Measurements from ENCODE around the gene INTS13. TPM values are rescaled to one million over a fixed set of nuclear protein-coding genes. Genes with fewer than 3 reads are reported as not detected.
A peak's percentile ranks its signal among the peaks of the same experiment; 100 is the strongest.
"Not testable (repeated sequence)": the region's sequence is repeated elsewhere in the genome, so short reads cannot be mapped to it uniquely, and the experiment has no call there.

The INTS13 gene
- total RNA-seq, 1 donor from 2014 or later: 19.6 TPM

GRCh38 chr12:26935636-26936378, 2.0 kb downstream of the INTS13 start:
- no peak for DNase-seq (ENCODE audit: low spot score)

- DNase-seq (ENCODE audit: low spot score): no peak
Observed at GRCh38 chr12:26929590-26929989, 8.2 kb downstream of the INTS13 start.

GRCh38 chr12:26928661-26929060, 9.1 kb downstream of the INTS13 start:
- DNase-seq (ENCODE audit: low spot score): no peak

- no peak for DNase-seq (ENCODE audit: low spot score)
Observed at GRCh38 chr12:26921886-26922285, 15.9 kb downstream of the INTS13 start.

DNA sequence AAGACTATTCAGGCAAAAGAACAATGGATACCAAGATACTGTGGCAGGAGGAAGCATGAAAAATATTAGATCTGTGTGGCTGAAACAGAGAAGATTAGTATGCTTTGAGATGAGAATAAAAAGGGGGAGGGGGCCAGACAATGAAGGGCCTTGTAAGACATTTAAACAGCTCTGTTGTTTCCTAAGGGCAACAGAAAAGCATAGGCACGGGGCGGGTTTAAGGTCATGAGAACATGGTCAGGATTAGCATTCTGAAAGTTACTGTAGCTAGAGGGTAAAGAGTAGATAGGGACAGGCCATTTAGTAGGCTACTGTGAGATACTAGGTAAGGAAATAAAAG, 18.6 kb downstream of the INTS13 start:
- no peak for DNase-seq (ENCODE audit: low spot score)

DNA sequence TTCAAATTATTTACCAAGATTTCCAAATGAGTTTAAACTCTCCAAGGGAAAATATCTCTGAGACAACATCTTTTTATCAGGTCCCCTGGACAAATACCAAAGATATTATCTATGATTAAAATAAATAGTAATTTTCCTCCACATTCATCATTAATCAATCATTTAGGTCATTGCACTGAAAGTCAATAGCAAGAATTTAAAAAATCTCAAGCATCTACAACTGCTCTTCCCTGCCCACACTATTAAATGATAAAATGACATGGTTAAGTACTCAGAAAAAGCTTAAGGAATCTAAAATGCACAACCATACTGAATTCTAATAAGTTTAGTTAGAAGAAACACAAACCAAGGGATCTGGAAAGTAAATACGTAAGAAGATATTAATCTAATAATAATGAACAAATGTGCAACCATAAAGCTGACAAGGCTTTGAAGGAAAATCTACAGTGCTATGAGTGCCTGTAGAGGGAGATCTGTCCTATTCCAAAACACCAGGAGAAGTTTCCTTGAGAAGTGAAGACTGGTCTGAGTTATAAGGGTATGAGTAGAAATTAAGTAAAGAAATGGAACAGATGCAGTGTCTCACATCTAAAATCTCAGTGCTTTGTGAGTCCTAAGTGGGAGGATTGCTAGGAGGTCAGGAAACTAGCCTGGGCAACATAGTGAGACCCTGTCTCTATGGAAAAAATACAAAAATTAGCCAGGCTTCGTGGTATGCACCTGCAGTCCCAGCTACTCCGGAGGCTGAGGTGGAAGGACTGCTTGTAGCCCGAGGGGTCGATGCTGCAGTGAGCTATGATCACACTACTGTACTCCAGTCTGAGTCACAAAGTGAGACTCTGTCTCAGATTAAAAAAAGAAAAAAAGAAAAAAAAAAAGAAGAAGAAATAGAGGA, 19.2 kb downstream of the INTS13 start:
- no peak for DNase-seq (ENCODE audit: low spot score)

DNA sequence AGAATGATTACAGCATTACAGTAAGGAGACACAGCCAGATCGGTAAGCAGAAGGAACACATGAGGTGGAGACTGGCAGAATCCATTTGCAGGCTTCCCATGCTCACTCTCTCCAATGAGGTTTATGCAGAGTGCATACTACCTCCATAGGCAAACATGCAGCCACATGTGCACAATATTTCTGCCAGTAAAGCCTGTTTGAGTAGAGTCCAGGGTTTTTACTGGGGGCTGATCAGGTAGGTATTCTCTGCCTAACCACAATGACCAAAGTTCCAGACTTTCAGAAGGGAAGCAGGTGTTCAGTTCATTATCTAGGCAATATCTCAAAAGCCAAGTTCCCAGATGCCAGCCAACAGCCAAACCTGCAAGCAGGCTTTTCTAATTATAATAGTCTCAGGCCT, 31.1 kb downstream of the INTS13 start:
- no peak for DNase-seq (ENCODE audit: low spot score)

- DNase-seq (ENCODE audit: low spot score): no peak
Observed at GRCh38 chr12:26906024-26906423, 31.8 kb downstream of the INTS13 start.

- not testable (repeated sequence) for DNase-seq (ENCODE audit: low spot score)
Observed at GRCh38 chr12:26903396-26903795, 34.4 kb downstream of the INTS13 start.

DNA sequence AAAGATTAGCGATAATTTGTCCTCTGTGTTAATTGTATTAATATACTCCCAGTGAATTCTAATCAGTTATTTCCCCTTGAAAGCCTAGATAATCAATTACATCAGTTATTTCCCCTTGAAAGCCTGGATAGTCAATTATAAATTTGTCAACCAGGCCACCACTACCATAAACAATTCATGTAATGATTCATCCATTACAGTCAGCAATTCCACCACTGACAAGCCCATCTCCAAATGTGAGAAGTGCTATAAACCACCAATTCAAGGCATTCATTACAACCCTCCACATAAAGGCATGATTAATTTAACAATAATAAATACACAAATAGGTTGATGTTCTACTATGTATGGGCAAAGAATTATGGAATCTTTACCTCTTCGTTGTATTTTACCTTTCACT, 40.9 kb downstream of the INTS13 start:
- DNase-seq (ENCODE audit: low spot score): no peak

GRCh38 chr12:26895672-26896071, 42.1 kb downstream of the INTS13 start:
- DNase-seq (ENCODE audit: low spot score): no peak

- DNase-seq (ENCODE audit: low spot score): no peak
Observed at GRCh38 chr12:26891704-26892103, 46.1 kb downstream of the INTS13 start.

- DNase-seq (ENCODE audit: low spot score): no peak
Observed at GRCh38 chr12:26890784-26891183, 47.0 kb downstream of the INTS13 start.

GRCh38 chr12:26884765-26885576, 52.8 kb downstream of the INTS13 start:
- peak; percentile 93 for DNase-seq (ENCODE audit: low spot score)

DNA sequence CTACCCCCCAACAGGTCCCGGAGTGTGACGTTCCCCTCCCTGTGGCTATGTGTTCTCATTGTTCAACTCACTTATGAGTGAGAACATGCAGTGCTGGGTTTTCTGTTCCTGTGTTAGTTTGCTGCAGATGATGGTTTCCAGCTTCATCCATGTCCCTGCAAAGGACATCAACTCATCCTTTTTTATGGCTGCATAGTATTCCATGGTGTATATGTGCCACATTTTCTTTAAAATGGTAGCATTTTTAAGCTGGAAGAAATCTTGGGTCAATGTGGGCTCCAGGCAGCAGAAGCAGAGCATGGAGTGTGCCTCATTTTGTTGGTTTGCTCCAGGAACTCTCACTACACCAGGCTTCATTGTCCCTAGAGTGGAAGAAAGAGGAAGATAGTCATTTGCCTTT, 57.2 kb downstream of the INTS13 start:
- DNase-seq (ENCODE audit: low spot score): no peak

- peak; percentile 65 for DNase-seq (ENCODE audit: low spot score)
Observed at GRCh38 chr12:26878661-26879119, 59.1 kb downstream of the INTS13 start.

- DNase-seq (ENCODE audit: low spot score): no peak
Observed at GRCh38 chr12:26874501-26875296, 63.1 kb downstream of the INTS13 start.

GRCh38 chr12:26872625-26873024, 65.2 kb downstream of the INTS13 start:
- DNase-seq (ENCODE audit: low spot score): no peak

GRCh38 chr12:26871985-26872384, 65.8 kb downstream of the INTS13 start:
- no peak for DNase-seq (ENCODE audit: low spot score)

DNA sequence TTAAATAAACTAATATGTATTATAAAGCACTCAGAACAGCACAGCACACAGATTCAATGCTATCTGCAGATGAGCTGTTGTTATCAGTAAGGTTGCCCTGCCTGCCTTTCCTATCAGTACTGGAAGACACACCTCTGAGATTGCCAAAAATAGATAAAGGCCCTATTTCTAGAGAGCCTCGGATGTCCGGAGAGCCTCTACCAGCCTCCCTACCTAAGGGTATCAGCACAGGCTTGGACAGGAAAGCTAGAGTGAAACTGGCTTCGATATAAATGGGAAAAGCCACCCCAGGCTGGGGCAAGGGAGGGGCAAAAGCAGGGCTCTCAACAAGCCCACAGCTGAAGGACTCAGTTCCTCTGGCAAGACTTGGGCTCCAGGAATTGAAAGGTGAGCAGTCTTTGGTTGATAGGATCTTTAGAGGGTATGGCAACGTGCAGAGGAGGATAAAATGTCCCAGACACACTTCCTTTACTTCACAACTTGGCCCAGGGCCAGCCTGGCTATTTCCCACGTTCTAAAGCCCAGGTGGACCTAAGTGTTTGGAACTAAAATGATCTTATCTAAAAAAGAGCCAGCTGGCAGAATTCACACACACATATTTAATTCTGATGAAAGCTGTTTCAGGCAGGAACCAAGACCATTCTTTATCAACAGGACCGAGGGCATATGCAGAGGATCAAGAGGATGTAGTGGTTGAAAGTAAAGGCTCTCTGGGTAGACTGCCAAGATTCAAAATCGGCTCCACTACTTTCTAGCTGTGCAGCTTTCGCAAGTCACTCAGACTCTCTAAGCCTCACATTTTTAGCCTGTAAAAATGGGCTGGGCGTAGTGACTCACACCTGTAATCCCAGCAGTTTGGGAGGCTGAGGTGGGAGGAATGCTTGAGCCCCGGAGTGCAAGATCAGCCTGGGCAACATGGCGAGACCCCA, 67.0 kb downstream of the INTS13 start:
- DNase-seq (ENCODE audit: low spot score): no peak

Measured in ureter (tissue), 1 donor.